ENCODE data around the gene CFAP90. TPM values are rescaled to one million over a fixed set of nuclear protein-coding genes. Genes with fewer than 3 reads are reported as not detected.

Gene CFAP90
- total RNA-seq, 4 donors from 2014 or later, result 0.21 to 0.32 TPM; not detected in 2

- no peak overlapping the region for H3K4me3 ChIP-seq (ENCODE audit: low read depth, poor library complexity, severe bottlenecking)
- DNase-seq (ENCODE audit: low spot score in 2 of 2), result no peak
- intact Hi-C loops (cut with DNase I; ENCODE audit: low total_unique reads), result no loop called here
- WGBS, 2 donors, result 72 to 77% methylated on average over 4 of the region's 4 CpGs
- TF ChIP-seq POLR2A (IDR thresholded peaks at IDR 0.05), result no peak
- TF ChIP-seq, protein P1, sequence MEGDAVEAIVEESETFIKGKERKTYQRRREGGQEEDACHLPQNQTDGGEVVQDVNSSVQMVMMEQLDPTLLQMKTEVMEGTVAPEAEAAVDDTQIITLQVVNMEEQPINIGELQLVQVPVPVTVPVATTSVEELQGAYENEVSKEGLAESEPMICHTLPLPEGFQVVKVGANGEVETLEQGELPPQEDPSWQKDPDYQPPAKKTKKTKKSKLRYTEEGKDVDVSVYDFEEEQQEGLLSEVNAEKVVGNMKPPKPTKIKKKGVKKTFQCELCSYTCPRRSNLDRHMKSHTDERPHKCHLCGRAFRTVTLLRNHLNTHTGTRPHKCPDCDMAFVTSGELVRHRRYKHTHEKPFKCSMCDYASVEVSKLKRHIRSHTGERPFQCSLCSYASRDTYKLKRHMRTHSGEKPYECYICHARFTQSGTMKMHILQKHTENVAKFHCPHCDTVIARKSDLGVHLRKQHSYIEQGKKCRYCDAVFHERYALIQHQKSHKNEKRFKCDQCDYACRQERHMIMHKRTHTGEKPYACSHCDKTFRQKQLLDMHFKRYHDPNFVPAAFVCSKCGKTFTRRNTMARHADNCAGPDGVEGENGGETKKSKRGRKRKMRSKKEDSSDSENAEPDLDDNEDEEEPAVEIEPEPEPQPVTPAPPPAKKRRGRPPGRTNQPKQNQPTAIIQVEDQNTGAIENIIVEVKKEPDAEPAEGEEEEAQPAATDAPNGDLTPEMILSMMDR (IDR thresholded peaks at IDR 0.05), result no peak
Observed at GRCh38 chr5:7872517-7873130, 21.7 kb upstream of the CFAP90 start.

- intact Hi-C loops (cut with DNase I; ENCODE audit: low total_unique reads), result no loop called here
- no peak for TF ChIP-seq POLR2A (IDR thresholded peaks at IDR 0.05)
- TF ChIP-seq, protein P1 (IDR thresholded peaks at IDR 0.05), result no peak
- H3K4me3 ChIP-seq (ENCODE audit: low read depth, poor library complexity, severe bottlenecking), result no peak overlapping the region
- 77 to 87% methylated on average over 2 of the region's 2 CpGs for WGBS, 2 donors
- DNase-seq (ENCODE audit: low spot score in 2 of 2), result no peak
Observed at GRCh38 chr5:7871653-7872052, 20.7 kb upstream of the CFAP90 start.

GRCh38 chr5:7869474-7870136 lies 18.7 kb upstream of the CFAP90 start:
- H3K4me3 ChIP-seq (ENCODE audit: low read depth, poor library complexity, severe bottlenecking), result peak overlapping the region; percentile 99
- 2 to 3% methylated on average over 34 to 39 of the region's 41 CpGs for WGBS, 2 donors
- intact Hi-C loops (cut with DNase I; ENCODE audit: low total_unique reads), result no loop called here
- DNase-seq (ENCODE audit: low spot score in 2 of 2), result no peak
- TF ChIP-seq, protein P1 (IDR thresholded peaks at IDR 0.05), result no peak
- no peak for TF ChIP-seq POLR2A (IDR thresholded peaks at IDR 0.05)

DNA sequence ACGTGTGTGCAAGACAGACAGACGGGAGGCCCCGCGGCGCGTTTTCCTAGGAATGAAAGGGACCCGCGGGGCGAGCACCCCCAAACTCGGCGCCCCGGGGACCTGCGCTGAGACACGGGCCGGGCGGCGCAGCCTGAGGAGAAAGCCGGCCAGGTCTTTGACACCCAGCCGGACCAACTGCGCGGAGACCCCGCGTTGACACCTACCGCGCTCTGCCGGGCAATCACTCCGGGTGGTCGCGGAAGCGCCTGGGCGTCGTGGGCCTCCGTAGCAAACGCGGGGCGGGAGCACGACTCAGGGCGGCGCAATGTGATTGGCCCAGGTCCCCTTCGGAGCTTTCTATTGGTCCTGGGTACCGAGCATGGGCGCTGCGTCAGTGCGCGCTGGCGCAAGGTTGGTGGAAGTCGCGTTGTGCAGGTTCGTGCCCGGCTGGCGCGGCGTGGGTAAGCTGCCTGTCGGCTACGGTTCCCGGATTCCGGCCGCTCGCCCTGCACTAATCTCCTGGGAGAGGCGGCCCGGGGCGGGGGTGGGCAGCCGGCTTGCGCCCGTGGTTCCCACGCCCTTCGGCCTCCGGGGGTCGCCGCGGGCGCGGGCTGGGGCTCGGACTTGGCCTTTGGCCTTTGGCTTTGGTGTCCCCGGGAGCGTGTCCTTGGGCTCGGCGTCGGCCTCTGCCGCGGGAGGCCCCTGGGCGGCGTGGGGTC lies 18.0 kb upstream of the CFAP90 start, which contains the start of the genes FASTKD3 and MTRR:
FASTKD3 (minus strand) TSS at position 259 of the 701 bp plus-strand sequence. CDS start 948 bp downstream, outside the sequence.
MTRR (plus strand) TSS at position 376 of the 701 bp plus-strand sequence. CDS start 1,647 bp downstream, outside the sequence.
- peak within 1 kb of the TSS; percentile 99 for H3K4me3 ChIP-seq (ENCODE audit: low read depth, poor library complexity, severe bottlenecking)
- 0% methylated on average over 40 to 76 of the region's 83 CpGs for WGBS, 2 donors
- intact Hi-C loops (cut with DNase I; ENCODE audit: low total_unique reads), result no loop called here
- TF ChIP-seq, protein P1 (IDR thresholded peaks at IDR 0.05), result no peak
- TF ChIP-seq POLR2A (IDR thresholded peaks at IDR 0.05), result no peak
- DNase-seq (ENCODE audit: low spot score in 2 of 2), result peak; percentile 91 to 99

GRCh38 chr5:7868427-7868772 lies 17.5 kb upstream of the CFAP90 start:
- intact Hi-C loops (cut with DNase I; ENCODE audit: low total_unique reads), result no loop called here
- DNase-seq (ENCODE audit: low spot score in 2 of 2), result no peak
- H3K4me3 ChIP-seq (ENCODE audit: low read depth, poor library complexity, severe bottlenecking), result peak overlapping the region; percentile 99
- TF ChIP-seq POLR2A (IDR thresholded peaks at IDR 0.05), result no peak
- TF ChIP-seq, protein P1 (IDR thresholded peaks at IDR 0.05), result no peak
- WGBS, 2 donors, result 0 to 1% methylated on average over 8 of the region's 8 CpGs

All from lower leg skin (tissue), 4 donors.